GM18870 (cell line): ENCODE data around the gene CHCHD5.

Experiments
- ATAC-seq: cut with Tn5 transposase; IDR thresholded peaks from one replicate; pipeline ENCODE4 v1.9.1; 2021; ENCODE audit warnings: moderate library complexity; ENCODE audit not compliant: unreplicated experiment

Gene CHCHD5

DNA sequence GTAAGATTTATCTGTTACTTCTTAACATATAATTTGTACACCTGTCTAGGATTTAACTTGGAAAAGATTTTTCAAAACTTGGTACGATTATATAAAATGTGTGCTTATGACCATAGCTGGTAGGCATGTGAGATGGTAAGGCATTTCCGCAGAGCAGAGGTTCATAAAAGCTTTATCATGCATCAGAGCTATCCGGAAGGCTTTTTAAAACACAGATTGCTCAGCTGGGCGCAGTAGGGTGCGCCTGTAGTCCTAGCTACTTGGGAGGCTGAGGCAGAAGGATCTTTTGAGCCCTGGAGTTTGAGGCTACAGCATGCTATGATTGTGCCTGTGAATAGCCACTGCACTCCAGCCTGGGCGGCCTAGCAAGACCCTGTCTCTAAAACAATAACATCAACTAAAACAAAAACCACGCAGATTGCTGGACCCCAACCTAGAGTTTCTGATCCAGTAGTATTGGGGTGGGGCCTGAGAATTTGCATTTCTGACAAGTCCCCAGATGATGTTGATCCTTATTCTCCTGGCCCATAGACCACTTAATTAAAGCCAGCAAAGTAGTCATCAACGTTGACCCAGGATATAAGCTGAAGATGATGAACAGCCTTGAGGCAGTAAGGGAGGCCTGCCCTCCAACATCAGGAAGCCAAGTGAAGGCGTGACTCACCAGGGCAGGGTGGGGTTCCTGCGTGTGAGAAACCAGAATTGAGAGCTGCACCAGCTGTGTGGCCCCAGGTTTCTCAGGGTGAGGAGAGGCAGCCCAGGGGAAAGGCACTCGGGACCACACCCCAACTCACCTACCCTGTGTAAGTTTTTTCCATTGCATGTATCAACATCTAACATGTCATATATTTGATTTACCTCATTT, 39.7 kb downstream of the CHCHD5 start:
- no peak for ATAC-seq

GRCh38 chr2:112625474-112626114, 41.2 kb downstream of the CHCHD5 start:
- ATAC-seq: no peak

GRCh38 chr2:112626604-112627059, 42.2 kb downstream of the CHCHD5 start:
- ATAC-seq: no peak

GRCh38 chr2:112627060-112628040, 42.9 kb downstream of the CHCHD5 start:
- no peak for ATAC-seq

DNA sequence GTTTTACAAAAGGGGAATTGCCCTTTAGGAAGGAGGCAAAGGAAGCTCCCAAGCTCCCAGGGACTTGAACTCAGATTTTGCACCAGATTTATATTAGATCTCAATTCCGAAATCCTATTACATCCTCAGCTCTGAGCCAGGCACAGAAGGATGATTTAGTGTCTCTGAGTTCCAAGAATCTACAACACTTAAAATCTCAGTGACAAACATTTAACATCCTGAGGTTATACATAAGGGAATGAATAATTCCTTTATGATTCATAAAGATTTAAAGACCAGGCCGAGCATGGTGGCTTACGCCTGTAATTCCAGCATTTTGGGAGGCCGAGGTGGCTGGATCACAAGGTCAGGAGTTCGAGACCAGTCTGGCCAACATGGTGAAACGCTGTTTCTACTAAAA, 44.8 kb downstream of the CHCHD5 start:
- ATAC-seq: no peak

- no peak for ATAC-seq
Observed at GRCh38 chr2:112629823-112630222, 45.4 kb downstream of the CHCHD5 start.

GRCh38 chr2:112630268-112630667, 45.9 kb downstream of the CHCHD5 start:
- no peak for ATAC-seq

DNA sequence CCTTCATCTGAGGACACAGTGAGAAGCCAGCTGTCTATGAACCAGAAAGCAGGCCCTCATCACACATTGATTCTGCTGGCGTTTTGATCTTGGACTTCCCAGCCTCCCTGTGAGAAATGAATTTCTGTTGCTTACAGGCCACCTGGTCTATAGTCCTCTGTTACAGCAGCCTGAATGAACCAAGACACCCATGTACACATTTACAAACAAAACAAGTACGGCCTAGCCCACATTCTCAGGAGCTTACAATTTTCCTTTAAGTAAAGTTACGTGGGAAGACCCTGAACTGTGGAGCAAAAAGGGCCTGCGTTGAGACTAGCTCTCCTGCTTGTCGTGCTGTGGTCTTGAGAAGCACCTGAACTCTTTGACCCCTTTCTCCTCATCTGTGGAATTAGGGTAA, 49.3 kb downstream of the CHCHD5 start:
- no peak for ATAC-seq

- ATAC-seq: no peak
Observed at GRCh38 chr2:112634153-112634873, 49.9 kb downstream of the CHCHD5 start.

DNA sequence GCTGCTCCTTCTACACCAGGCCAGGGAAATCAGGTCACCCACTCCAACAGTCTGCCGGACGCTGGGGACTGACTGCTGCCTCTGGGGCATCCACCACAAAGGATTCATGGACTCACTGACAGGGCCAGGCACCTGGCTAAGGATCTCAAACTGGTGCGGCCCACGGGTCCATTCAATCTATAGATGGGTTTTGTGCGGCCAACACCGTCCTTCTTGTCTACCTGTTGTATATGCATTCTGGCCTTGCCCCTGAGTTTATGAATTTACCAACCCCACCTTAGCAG, 50.4 kb downstream of the CHCHD5 start:
- ATAC-seq: no peak

GRCh38 chr2:112636605-112637288, 52.3 kb downstream of the CHCHD5 start:
- ATAC-seq: peak; percentile 86

GRCh38 chr2:112637289-112637660, 52.9 kb downstream of the CHCHD5 start:
- ATAC-seq: no peak
